Measurements from ENCODE around the gene FLCN. TPM values are rescaled to one million over a fixed set of nuclear protein-coding genes. Genes with fewer than 3 reads are reported as not detected.
"Not testable (repeated sequence)": the region's sequence is repeated elsewhere in the genome, so short reads cannot be mapped to it uniquely, and the experiment has no call there.

FLCN gene
- total and polyA plus RNA-seq, 4 donors: 31.4 to 118 (median 80.1) TPM

GRCh38 chr17:17258011-17258410 lies 21.0 kb upstream of the FLCN start:
- 90 to 93% methylated on average over 7 of the region's 7 CpGs for WGBS, 2 donors
- no peaks in the 10 kb centered on the region for H3K4me1 ChIP-seq (ENCODE audit: control insufficient read depth in 5 of 5, insufficient read depth in 5 of 5, low read length in 5 of 5)
- DNase-seq (no peak), ATAC-seq (ENCODE audit: insufficient read depth, low FRiP score) (no peak)
- TF ChIP-seq CTCF (IDR thresholded peaks at IDR 0.05; ENCODE audit: control extremely low read depth, extremely low read depth): no peak
- no peak overlapping the region for H3K9ac ChIP-seq (ENCODE audit: insufficient read depth in 1 of 2, low read length in 2 of 2)
- H3K27ac ChIP-seq (ENCODE audit: low read depth in 1 of 2, low read length in 1 of 2): no peak overlapping the region
- H3K4me3 ChIP-seq: no peak overlapping the region
- H3K36me3 ChIP-seq (ENCODE audit: control insufficient read depth in 4 of 4, insufficient read depth in 4 of 4, low read length in 4 of 4): peaks cover 35 to 55% (median 43%) of the 10 kb centered on the region in 4 donors
- no peaks in the 10 kb centered on the region for H3K27me3 ChIP-seq (ENCODE audit: control insufficient read depth in 3 of 3, insufficient read depth in 3 of 3, low read length in 2 of 3)
- H3K9me3 ChIP-seq (ENCODE audit: control insufficient read depth in 4 of 4, insufficient read depth in 3 of 4, low read length in 3 of 4): no peaks in the 10 kb centered on the region

GRCh38 chr17:17256316-17256715 lies 19.3 kb upstream of the FLCN start:
- no peaks in the 10 kb centered on the region for H3K4me1 ChIP-seq (ENCODE audit: control insufficient read depth in 5 of 5, insufficient read depth in 5 of 5, low read length in 5 of 5)
- no peak overlapping the region for H3K9ac ChIP-seq (ENCODE audit: insufficient read depth in 1 of 2, low read length in 2 of 2)
- no peak overlapping the region for H3K27ac ChIP-seq (ENCODE audit: low read depth in 1 of 2, low read length in 1 of 2)
- 100% methylated on average over 1 of the region's 1 CpG for WGBS, 2 donors
- peaks cover 37 to 52% (median 47%) of the 10 kb centered on the region in 4 donors for H3K36me3 ChIP-seq (ENCODE audit: control insufficient read depth in 4 of 4, insufficient read depth in 4 of 4, low read length in 4 of 4)
- no peaks in the 10 kb centered on the region for H3K27me3 ChIP-seq (ENCODE audit: control insufficient read depth in 3 of 3, insufficient read depth in 3 of 3, low read length in 2 of 3)
- DNase-seq: no peak
- ATAC-seq (ENCODE audit: insufficient read depth, low FRiP score): no peak
- H3K9me3 ChIP-seq (ENCODE audit: control insufficient read depth in 4 of 4, insufficient read depth in 3 of 4, low read length in 3 of 4): no peaks in the 10 kb centered on the region
- TF ChIP-seq CTCF (IDR thresholded peaks at IDR 0.05; ENCODE audit: control extremely low read depth, extremely low read depth): no peak
- no peak overlapping the region for H3K4me3 ChIP-seq

- not testable (repeated sequence) for ATAC-seq (ENCODE audit: insufficient read depth, low FRiP score); H3K9ac ChIP-seq (ENCODE audit: insufficient read depth in 1 of 2, low read length in 2 of 2); H3K4me3 ChIP-seq; H3K27ac ChIP-seq (ENCODE audit: low read depth in 1 of 2, low read length in 1 of 2); H3K9me3 ChIP-seq (ENCODE audit: control insufficient read depth in 4 of 4, insufficient read depth in 3 of 4, low read length in 3 of 4); H3K27me3 ChIP-seq (ENCODE audit: control insufficient read depth in 3 of 3, insufficient read depth in 3 of 3, low read length in 2 of 3); DNase-seq; H3K4me1 ChIP-seq (ENCODE audit: control insufficient read depth in 5 of 5, insufficient read depth in 5 of 5, low read length in 5 of 5)
- WGBS, 2 donors: 89 to 95% methylated on average over 11 of the region's 11 CpGs
- peaks cover 37 to 51% (median 46%) of the 10 kb centered on the region in 4 donors for H3K36me3 ChIP-seq (ENCODE audit: control insufficient read depth in 4 of 4, insufficient read depth in 4 of 4, low read length in 4 of 4)
These were observed 18.7 kb upstream of the FLCN start for GRCh38 chr17:17255689-17256088.

GRCh38 chr17:17254036-17254435 lies 17.1 kb upstream of the FLCN start:
- TF ChIP-seq CTCF (IDR thresholded peaks at IDR 0.05; ENCODE audit: control extremely low read depth, extremely low read depth): no peak
- Histone ChIP-seq H3K4me3 (no peak overlapping the region), H3K27me3 (ENCODE audit: control insufficient read depth in 3 of 3, insufficient read depth in 3 of 3, low read length in 2 of 3) (no peaks in the 10 kb centered on the region), H3K36me3 (ENCODE audit: control insufficient read depth in 4 of 4, insufficient read depth in 4 of 4, low read length in 4 of 4) (peaks cover 28 to 42% (median 38%) of the 10 kb centered on the region in 4 donors), H3K4me1 (ENCODE audit: control insufficient read depth in 5 of 5, insufficient read depth in 5 of 5, low read length in 5 of 5) (no peaks in the 10 kb centered on the region), H3K9me3 (ENCODE audit: control insufficient read depth in 4 of 4, insufficient read depth in 3 of 4, low read length in 3 of 4) (no peaks in the 10 kb centered on the region), H3K27ac (ENCODE audit: low read depth in 1 of 2, low read length in 1 of 2) (no peak overlapping the region), H3K9ac (ENCODE audit: insufficient read depth in 1 of 2, low read length in 2 of 2) (no peak overlapping the region)
- DNase-seq: no peak
- 61 to 81% methylated on average over 3 of the region's 3 CpGs for WGBS, 2 donors
- ATAC-seq (ENCODE audit: insufficient read depth, low FRiP score): no peak

All from lung (tissue), 12 donors.